Left cardiac atrium (tissue), 4 donors: ENCODE results near the gene SLC39A8. TPM values are rescaled to one million over a fixed set of nuclear protein-coding genes. Genes with fewer than 3 reads are reported as not detected.

Experiments used
- ATAC-seq, 2 donors: fragments of 200-7000 bp; cut with Tn5 transposase; one replicate each; pipeline ENCODE4 v1.9.1; 2020; ENCODE audit warnings: mild to moderate bottlenecking in 2 of 2, moderate library complexity in 2 of 2
- DNase-seq: peaks from one replicate; pipeline ENCODE4 v3.0.0-alpha.2; 2020
- intact Hi-C, 2 donors: fragments of 100-400 bp; cut with DNase I; formaldehyde crosslinking; loops; one replicate each; pipeline versions ENCODE4 v1.14.1 to v1.15.1; 2022 to 2023
- total RNA-seq, 2 donors: library from RNA; stranded (reverse); fragmentation: NEBNext Ultra II Directional; extraction: Animal tissue kit (Norgen Biotek cat#: 25700); gene quantifications; one replicate each; pipeline ENCODE4 v1.2.1, GENCODE V29; 2021
- donor health status: DM: no; HTN: yes; CAD: no.
- donor health status: DM: no; HTN: yes; CAD: no; lungs with severe emphysema.
- donor health status: DM: yes; HTN: yes; CAD: no.
- donor health status: Dilated cardiomyopathy.

Gene SLC39A8
- total RNA-seq, 2 donors from 2014 or later, result 42.4 to 66.6 TPM

GRCh38 chr4:102343964-102344519, 1.2 kb downstream of the SLC39A8 start:
- no peak for ATAC-seq
- DNase-seq, result no peak
- intact Hi-C loops, result no loop called here

- intact Hi-C loops, result no loop called here
- DNase-seq (no peak), ATAC-seq (no peak)
These were observed 2.7 kb downstream of the SLC39A8 start for GRCh38 chr4:102342404-102343074.

- DNase-seq (no peak), ATAC-seq (no peak)
- intact Hi-C loops, result no loop called here
These were observed 4.1 kb downstream of the SLC39A8 start for GRCh38 chr4:102341201-102341600.

GRCh38 chr4:102339018-102339417, 6.3 kb downstream of the SLC39A8 start:
- DNase-seq (no peak), ATAC-seq (no peak)
- intact Hi-C loops, result no loop called here

GRCh38 chr4:102338405-102338804, 6.9 kb downstream of the SLC39A8 start:
- intact Hi-C loops, result no loop called here
- no peak for DNase-seq
- ATAC-seq, result no peak

- ATAC-seq (no peak), DNase-seq (no peak)
- intact Hi-C loops, result no loop called here
These were observed 9.7 kb downstream of the SLC39A8 start for GRCh38 chr4:102335616-102336015.

GRCh38 chr4:102334624-102335023, 10.7 kb downstream of the SLC39A8 start:
- ATAC-seq, result no peak
- DNase-seq, result no peak
- intact Hi-C loops, result no loop called here

GRCh38 chr4:102333787-102334186, 11.5 kb downstream of the SLC39A8 start:
- DNase-seq (no peak), ATAC-seq (no peak)
- intact Hi-C loops, result no loop called here

GRCh38 chr4:102328045-102328444, 17.2 kb downstream of the SLC39A8 start:
- no peak for DNase-seq
- intact Hi-C loops, result no loop called here

GRCh38 chr4:102326951-102327350, 18.3 kb downstream of the SLC39A8 start:
- DNase-seq (no peak), ATAC-seq (no peak)
- intact Hi-C loops, result no loop called here

More at GRCh38 chr4:102328045-102328444, 17.2 kb downstream of the SLC39A8 start:
- no peak for ATAC-seq

GRCh38 chr4:102324730-102325129, 20.6 kb downstream of the SLC39A8 start:
- DNase-seq (no peak), ATAC-seq (no peak)
- intact Hi-C loops, result no loop called here

- DNase-seq (no peak), ATAC-seq (no peak)
- intact Hi-C loops, result no loop called here
These were observed 22.5 kb downstream of the SLC39A8 start for GRCh38 chr4:102322736-102323135.

- intact Hi-C loops, result no loop called here
- ATAC-seq (no peak), DNase-seq (no peak)
These were observed 23.9 kb downstream of the SLC39A8 start for GRCh38 chr4:102321260-102321995.

- intact Hi-C loops, result no loop called here
- no peak for DNase-seq
- no peak for ATAC-seq
These were observed 25.7 kb downstream of the SLC39A8 start for GRCh38 chr4:102319594-102319993.

- no peak for ATAC-seq
- intact Hi-C loops, result no loop called here
- no peak for DNase-seq
These were observed 26.8 kb downstream of the SLC39A8 start for GRCh38 chr4:102318526-102318925.

GRCh38 chr4:102318105-102318504, 27.2 kb downstream of the SLC39A8 start:
- intact Hi-C loops, result no loop called here
- DNase-seq, result no peak
- no peak for ATAC-seq

- peak; percentile 44 to 74 for ATAC-seq
These were observed 27.8 kb downstream of the SLC39A8 start for GRCh38 chr4:102317459-102317858.

GRCh38 chr4:102316585-102316984, 28.7 kb downstream of the SLC39A8 start:
- no peak for ATAC-seq
- no peak for DNase-seq
- intact Hi-C loops, result no loop called here

More at GRCh38 chr4:102317459-102317858, 27.8 kb downstream of the SLC39A8 start:
- intact Hi-C loops, result no loop called here
- DNase-seq, result no peak

GRCh38 chr4:102315532-102315931, 29.8 kb downstream of the SLC39A8 start:
- ATAC-seq (no peak), DNase-seq (no peak)
- intact Hi-C loops, result no loop called here

GRCh38 chr4:102312417-102312816, 32.9 kb downstream of the SLC39A8 start:
- ATAC-seq, result no peak
- DNase-seq, result no peak
- intact Hi-C loops, result no loop called here

GRCh38 chr4:102311912-102312311, 33.4 kb downstream of the SLC39A8 start:
- DNase-seq (no peak), ATAC-seq (no peak)
- intact Hi-C loops, result no loop called here
